HG03520 (cell line): ENCODE data around the gene DGKH.

Experiments
- ATAC-seq: cut with Tn5 transposase; IDR thresholded peaks from one replicate; pipeline ENCODE4 v1.9.1; 2021; ENCODE audit warnings: mild to moderate bottlenecking, moderate library complexity; ENCODE audit not compliant: unreplicated experiment

The DGKH gene

DNA sequence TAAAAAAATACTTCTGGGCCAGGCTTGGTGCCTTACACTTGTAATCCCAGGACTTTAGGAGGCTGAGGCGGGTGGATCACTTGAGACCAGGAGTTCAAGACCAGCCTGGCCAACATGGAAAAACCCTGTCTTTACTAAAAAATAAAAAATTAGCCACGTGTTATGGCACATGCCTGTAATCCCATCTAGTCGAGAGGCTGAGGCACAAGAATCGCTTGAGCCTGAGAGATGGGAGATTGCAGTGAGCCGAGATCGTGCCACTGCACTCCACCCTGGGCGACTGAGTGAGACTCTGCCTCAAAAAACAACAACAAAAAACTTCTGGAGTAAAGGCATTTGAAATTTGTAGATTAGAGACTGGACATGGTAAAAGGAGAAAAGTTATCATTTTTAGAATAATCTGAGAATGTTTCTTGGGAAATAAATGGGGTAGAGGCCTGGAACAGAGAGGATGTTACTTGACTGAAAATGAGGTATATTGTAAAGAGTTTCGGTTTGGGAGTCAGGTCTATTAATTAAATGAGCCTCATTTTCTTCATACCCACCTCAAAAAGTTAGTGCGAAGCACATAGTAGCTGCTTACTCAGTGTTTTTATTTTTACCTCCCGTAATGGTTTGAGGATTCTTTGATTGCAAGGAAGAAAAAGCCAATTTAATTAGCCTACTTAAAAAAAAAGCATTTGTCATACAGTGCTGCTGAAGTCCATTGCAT lies 226.1 kb downstream of the DGKH start:
- no peak for ATAC-seq

DNA sequence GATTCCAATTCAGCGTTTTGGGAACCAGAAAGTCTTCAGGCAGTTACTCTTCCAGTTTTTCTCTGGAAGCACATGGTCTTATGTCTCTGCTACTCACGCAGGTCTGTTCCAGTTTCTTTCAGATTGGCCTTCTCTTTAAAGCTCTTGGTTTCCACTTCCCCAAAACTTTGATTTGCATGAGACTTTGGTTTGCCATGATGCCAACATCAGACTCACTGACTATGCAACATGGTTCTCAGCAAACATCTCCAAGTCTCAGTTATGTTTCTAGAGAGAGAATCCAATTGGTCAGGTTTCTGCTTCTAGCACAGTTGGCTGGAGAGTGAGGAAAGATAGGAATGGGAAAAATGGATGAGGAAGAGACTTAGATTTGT lies 226.6 kb downstream of the DGKH start:
- peak; percentile 30 for ATAC-seq

DNA sequence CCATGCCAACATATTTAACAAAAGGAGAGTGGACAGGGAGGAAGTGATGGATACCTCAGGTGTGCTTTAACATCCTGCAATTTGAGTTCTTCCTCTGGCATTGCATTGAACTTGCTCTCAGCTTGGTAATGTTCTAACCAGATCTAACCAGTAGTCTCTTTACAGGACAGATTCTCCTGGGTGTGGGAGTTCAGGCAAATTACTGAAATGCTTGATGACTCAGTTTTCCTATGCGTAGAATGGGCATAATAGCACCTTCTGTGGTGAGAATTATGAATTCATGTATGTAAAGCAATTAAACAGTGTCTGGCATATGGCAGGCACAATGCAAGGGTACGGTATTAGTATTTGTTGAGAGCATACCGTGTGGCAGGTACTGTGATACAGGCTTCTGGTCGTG lies 227.1 kb downstream of the DGKH start:
- ATAC-seq = no peak

DNA sequence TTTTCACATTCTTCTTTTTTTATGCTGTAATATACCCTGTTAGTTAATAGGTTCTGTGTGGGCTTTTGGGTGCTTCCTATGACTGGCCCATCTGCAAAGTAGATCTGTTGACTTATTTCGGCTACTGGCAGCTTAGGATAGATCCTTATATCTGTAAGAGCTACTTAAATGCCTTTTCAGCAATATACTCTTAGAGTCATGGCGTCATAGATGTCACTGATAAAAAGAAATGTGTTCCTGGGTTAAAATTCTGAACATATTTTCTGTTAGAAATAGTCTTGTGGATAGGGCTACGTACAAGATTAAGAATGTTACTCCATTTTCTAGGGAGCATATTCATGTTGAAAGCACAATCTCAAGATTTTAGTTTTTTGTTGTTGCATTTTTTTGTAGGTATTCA lies 228.2 kb downstream of the DGKH start:
- ATAC-seq = no peak

DNA sequence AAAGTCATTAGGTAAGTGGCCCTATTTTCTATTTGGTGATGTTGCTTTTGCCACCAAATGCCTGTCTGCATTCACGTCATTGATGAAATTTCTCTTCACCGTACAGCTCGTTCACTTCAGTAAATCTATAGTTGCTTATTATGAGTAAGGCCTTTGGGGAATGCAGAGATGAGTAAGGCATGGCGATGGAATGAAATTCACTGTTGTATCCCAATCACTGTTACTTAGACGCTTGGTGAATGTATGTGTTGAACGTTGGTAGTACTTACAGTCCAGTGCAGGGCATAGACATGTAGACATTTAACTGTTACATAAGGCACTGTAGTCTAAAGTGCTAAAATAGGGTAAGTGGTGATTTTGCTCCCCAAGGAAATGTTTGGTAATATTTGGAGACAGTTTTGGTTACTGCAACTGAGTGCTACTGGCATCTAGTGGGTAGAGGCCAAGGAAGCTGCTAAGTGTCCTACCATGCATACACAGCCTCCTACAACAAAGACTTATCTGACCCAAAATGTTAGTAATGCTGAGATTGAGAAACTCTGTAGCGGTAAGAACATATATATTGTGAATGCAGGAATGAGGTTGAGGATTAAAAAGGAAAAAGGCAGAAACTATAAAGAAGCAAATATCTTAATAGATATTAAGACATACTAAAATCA lies 229.3 kb downstream of the DGKH start:
- no peak for ATAC-seq

DNA sequence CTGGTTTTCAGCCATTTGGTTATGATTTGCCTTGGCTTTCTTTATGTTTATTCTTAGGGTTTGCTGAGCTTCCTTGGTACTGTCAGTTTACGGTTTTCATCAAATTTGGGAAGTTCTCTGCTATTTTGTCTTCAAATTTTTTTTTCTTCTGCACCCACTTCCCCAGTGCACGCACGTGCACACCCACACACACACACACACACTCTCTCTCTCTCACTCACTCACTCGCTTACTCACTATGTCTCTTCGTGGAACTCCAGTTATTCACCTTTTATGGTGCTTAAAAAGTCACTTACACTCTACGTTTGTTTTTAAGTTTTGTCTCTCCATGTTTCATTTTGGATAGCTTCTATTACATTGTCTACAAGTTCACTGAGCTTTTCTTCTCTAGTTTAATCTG lies 230.6 kb downstream of the DGKH start:
- no peak for ATAC-seq

DNA sequence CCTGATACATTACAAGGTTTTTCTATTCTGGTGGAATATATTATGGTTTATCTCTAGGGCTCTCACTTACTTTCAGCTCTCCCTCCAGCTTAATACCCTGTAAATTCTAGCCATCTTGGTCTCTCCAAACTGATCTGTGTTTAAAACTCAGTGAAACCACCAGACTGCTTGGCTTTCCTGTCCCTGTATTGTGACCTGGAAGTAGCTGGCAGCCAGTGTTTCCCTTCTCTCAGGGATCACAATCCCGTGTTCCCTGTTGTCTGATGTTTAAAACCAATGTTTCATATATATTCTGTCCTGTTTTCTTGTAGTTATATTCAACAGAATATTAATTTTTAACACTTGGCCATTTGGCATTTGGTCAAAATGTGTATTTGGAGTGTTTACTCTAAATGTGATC lies 231.5 kb downstream of the DGKH start:
- no peak for ATAC-seq

DNA sequence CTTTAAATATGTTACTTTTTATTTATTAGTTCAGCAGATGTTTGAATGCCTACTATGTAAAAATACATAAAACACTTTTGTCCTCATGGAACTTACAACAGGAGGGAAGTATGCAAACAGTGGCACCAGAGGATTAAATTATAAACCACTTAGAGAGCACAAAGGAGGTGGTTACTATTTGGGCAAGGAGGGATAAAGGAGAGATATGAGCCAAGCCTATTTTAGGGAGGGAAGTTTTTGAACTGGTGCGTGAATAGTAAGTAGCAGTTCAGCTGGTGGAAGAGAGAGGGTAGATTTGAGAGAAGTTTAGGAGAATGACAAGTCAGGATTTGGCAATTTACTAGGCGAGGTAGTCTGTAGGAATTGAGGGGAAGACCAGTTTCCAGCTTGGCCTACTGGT lies 232.1 kb downstream of the DGKH start:
- ATAC-seq = no peak

DNA sequence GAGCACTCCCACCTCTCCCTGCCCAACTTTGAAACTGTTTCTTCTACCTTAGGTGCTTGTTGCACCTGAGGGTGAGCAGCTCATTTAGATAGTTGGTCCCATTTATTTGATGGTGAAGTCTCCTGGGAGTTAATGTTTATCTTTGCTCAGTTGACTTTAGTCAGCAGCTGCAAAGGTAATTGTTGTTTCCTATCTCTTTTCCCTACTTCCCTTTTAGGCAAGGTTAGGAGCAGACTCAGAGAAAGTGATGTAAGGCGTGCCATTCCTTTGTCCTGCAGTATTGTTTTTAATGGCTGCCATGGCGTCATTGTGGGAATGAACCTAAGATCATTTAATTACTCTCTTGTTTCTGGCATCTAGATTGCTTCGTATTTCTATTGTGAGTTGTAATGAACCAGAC lies 235.1 kb downstream of the DGKH start:
- ATAC-seq = no peak

DNA sequence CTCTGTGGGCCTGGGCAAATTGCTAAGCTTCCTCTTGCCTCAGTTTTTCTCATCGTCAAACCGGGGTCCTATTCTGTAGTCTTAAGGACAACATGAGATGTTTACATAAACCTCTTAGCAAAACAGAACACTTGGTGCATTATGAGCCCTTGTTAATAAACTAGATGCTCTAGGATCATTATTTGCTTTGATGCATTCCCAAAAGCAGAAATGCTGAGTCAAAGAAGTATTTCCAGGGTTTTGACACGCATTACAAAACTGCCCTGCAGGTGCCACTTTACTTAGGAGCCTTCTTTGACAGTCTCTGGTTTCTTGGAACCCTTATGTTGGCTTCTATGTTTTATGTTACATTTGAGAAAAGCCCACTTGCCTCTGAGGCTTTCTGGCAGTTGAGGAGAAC lies 235.6 kb downstream of the DGKH start:
- no peak for ATAC-seq
